ENCODE results near the gene KRI1. TPM values are rescaled to one million over a fixed set of nuclear protein-coding genes. Genes with fewer than 3 reads are reported as not detected.
A peak's percentile ranks its signal among the peaks of the same experiment; 100 is the strongest.

The KRI1 gene
- 10.4 TPM for total RNA-seq
- long read RNA-seq, transcript KRI1-201 (19 exons, 3,023 nt): major isoform, 12 of 19 reads
- long read RNA-seq, partial matches to known transcripts: 5 of 19 reads
- long read RNA-seq, other reads (novel, unspliced or antisense): 1 of 19 reads

- DNase-seq: peak; percentile 100
- peak; percentile 87 for ATAC-seq (ENCODE audit: poor library complexity)
- intact Hi-C loops (cut with DNase I): loop anchor here (5.0 kb wide), 1 partner anchor 163 kb away; the partner anchor contains the start of gene CDC37
Measured at GRCh38 chr19:10565567-10566407, at the start of gene KRI1. TSS of gene KRI1 (minus strand) at chr19:10566010. CDS start at chr19:10565999, 11 bp downstream.

- peak; percentile 90 for DNase-seq
- intact Hi-C loops (cut with DNase I): no loop called here
- ATAC-seq (ENCODE audit: poor library complexity): peak; percentile 98
Measured at GRCh38 chr19:10612499-10613119, 46.8 kb upstream of the KRI1 start.

DNA sequence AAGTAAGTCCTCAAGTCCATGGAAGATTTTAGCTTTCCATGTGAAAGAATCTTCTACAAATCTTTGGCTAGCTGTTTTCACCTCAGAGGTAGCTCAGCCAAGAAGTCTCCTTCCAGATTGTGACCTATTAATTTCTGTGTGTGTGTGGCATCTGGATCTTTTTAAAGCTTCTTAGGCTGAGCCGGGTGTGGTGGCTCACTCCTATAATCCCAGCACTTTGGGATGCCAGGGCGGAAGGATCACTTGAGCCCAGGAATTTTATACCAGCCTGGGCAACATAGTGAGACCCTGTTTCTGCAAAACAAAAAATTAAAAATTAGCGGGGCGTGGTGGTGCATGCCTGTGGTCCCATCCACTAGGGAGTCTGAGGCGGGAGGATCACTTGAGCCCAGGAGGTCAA, 46.1 kb upstream of the KRI1 start:
- DNase-seq: no peak
- intact Hi-C loops (cut with DNase I): no loop called here
- ATAC-seq (ENCODE audit: poor library complexity): no peak

DNA sequence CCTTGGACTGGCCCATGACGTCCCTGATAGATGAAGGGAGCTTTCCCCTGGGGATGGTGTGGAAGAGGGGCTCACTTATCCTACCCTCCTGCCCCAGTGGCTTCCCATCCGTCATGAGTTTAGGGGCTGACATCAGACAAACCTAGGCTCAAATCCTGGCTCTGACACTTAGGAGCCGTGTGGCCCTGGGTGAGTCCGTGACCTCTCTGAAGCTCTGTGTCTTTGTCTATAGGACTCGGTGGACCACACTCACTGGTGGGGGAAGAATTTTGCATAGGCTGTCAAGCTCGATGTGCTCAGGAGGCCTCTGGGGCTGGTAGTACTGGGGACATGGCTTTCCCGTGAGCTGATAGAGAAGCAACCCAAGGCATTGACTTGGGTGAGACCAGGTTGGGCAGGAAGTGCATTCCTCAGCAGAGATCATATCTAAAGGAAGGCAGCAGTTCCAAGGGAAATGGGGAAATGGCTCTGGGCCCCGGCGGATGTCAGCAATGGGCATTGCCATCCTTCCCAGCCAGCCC, 38.7 kb upstream of the KRI1 start:
- no peak for ATAC-seq (ENCODE audit: poor library complexity)
- peak; percentile 57 for DNase-seq
- intact Hi-C loops (cut with DNase I): no loop called here

GRCh38 chr19:10603873-10604459, 38.2 kb upstream of the KRI1 start:
- no peak for DNase-seq
- intact Hi-C loops (cut with DNase I): no loop called here
- ATAC-seq (ENCODE audit: poor library complexity): no peak

DNA sequence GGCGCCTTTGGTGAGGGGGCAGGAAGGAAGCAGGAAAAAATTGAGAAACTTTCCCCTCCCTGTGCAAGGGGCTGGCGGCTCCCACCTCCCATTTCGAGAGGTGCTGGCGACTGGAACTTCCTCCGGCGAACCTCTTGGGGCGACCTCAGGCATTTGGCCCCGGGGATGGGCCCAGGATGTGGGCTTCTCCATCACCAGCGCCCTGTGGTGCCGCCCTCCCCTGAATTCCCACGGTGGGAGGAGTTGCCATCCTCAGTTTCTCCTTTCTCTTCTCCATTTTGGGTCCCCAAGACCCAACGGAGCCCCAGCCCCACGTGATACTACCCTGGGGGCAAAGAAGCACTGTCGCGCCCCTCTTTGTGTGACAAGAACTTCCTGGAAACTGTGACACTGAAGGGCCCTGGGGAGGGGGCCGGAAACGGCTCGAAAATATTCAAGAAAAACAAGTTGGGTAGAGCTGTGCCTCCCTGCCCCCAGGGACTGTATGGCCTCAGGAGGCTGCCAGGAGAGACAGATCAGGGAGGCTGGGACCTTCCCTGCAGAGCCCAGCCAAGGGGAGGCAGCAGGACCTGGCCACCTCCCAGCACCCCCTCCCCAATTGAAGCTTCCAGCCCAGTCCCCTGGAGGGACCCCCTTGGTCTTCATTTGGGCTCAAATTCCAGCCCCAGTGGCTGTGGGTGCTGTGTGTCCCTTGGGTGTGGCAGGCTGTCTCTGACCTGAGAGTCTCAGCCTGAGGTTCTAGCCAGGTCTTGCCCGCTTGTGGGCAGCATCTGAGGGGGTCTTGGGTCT, 37.5 kb upstream of the KRI1 start:
- intact Hi-C loops (cut with DNase I): no loop called here
- peak; percentile 56 for DNase-seq
- ATAC-seq (ENCODE audit: poor library complexity): peak; percentile 21

- intact Hi-C loops (cut with DNase I): no loop called here
- ATAC-seq (ENCODE audit: poor library complexity) (peak; percentile 99), DNase-seq (peak; percentile 92)
Measured at GRCh38 chr19:10602330-10603083, 36.7 kb upstream of the KRI1 start.

DNA sequence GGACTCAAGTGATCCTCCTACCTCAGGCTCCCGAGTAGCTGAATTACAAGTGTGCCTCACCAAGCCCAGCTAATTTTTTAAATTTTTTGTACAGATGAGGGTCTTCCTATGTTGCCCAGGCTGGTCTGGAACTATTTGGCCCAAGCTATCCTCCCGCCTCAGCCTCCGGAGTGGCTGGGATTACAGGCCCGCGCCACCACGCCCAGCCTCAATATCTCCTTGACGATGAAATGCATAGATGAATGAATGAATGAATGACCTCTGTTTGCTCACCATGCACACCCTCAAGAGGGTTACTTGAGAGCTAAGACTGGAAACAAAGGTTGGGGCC, 36.2 kb upstream of the KRI1 start:
- intact Hi-C loops (cut with DNase I): no loop called here
- DNase-seq (no peak), ATAC-seq (ENCODE audit: poor library complexity) (no peak)

DNA sequence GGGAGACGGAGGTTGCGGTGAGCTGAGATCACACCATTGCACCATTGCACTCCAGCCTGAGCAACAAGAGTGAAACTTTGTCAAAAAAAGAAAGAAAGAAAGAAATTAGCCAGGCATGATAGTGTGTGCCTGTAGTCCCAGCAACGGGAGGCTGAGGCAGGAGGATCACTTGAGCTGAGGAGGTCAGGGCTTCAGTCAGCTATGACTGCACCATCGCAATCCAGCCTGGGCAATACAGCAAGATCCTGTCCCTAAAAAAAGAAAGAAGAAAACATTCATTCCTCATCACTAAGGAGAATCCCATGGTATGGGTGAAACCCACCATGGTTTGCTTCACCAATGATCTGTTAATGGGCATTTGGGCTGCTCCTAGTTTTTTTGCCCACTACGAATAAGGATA, 34.3 kb upstream of the KRI1 start:
- ATAC-seq (ENCODE audit: poor library complexity): no peak
- intact Hi-C loops (cut with DNase I): no loop called here
- DNase-seq: no peak

GRCh38 chr19:10593820-10594637, 28.2 kb upstream of the KRI1 start:
- DNase-seq: peak; percentile 72
- ATAC-seq (ENCODE audit: poor library complexity): peak; percentile 70
- intact Hi-C loops (cut with DNase I): no loop called here

DNA sequence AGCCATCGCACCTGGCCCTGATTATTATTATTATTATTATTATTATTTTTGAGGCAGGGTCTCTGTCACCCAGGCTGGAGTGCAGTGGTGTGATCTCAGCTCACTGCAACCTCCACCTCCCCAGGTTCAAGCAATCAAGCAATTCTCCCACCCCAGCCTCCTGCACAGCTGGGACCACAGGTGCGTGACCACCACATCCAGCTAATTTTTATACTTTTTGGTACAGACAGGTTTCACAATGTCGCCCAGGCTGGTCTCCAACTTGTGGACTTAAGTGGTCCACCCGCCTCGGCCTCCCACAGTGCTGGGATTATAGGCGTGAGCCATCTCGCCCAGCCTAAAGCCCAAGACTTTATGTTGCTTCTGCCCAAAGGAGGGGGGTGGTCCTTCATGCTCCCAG, 27.3 kb upstream of the KRI1 start:
- intact Hi-C loops (cut with DNase I): no loop called here
- no peak for ATAC-seq (ENCODE audit: poor library complexity)
- no peak for DNase-seq

DNA sequence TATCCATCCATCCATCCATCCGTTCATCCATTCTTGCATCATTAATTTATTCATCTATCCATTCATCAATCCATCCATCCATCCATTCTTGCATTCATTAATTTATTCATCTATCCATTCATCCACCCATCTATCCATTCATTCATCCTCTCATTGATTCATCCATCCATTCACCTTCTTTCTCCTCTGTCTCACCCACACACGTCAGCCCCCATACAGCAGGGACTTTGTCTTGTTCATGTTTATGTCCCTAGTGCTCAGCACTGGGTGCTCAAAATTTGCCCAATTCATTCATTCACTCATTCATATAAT, 22.0 kb upstream of the KRI1 start:
- no peak for DNase-seq
- no peak for ATAC-seq (ENCODE audit: poor library complexity)
- intact Hi-C loops (cut with DNase I): no loop called here

GRCh38 chr19:10587022-10587838, 21.4 kb upstream of the KRI1 start, which contains the start of gene AP1M2:
TSS of gene AP1M2 (minus strand) at chr19:10587312. CDS start at chr19:10587231, 81 bp downstream.
- ATAC-seq (ENCODE audit: poor library complexity): no peak
- intact Hi-C loops (cut with DNase I): no loop called here

GRCh38 chr19:10586396-10586795, 20.6 kb upstream of the KRI1 start:
- ATAC-seq (ENCODE audit: poor library complexity) (no peak), DNase-seq (no peak)
- intact Hi-C loops (cut with DNase I): no loop called here

More at GRCh38 chr19:10587022-10587838, 21.4 kb upstream of the KRI1 start, which contains the start of gene AP1M2:
- DNase-seq: no peak

- intact Hi-C loops (cut with DNase I): no loop called here
- DNase-seq (no peak), ATAC-seq (ENCODE audit: poor library complexity) (no peak)
Measured at GRCh38 chr19:10583036-10583776, 17.4 kb upstream of the KRI1 start.

DNA sequence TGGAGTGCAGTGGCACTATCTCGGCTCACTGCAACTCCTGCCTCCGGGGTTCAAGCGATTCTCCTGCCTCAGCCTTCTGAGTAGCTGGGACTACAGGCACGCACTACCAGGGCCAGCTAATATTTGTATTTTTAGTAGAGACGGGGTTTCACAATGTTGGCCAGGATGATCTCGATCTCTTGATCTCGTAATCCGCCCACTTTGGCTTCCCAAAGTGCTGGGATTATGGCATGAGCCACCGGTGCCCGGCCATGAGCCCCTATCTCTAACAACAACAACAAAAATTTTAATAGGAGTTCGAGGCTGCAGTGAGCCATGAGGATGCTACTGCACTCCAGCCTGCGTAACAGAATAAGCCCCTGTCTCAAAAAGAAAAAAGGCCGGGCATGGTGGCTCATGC, 16.3 kb upstream of the KRI1 start:
- ATAC-seq (ENCODE audit: poor library complexity) (no peak), DNase-seq (no peak)
- intact Hi-C loops (cut with DNase I): no loop called here

All from Right ventricle myocardium superior (tissue), 1 donor.